ENCODE measurements around the gene TMEM53.

The TMEM53 gene

GRCh38 chr1:44662683-44663030 lies 11.6 kb downstream of the TMEM53 start:
- Histone ChIP-seq H3K9me3 (no peaks in the 10 kb centered on the region), H3K36me3 (peaks cover 0 to 9% (median 6%) of the 10 kb centered on the region in 3 donors), H3K27ac (no peak overlapping the region), H3K4me3 (no peak overlapping the region), H3K4me1 (peaks cover 0 to 7% (median 0%) of the 10 kb centered on the region in 4 donors), H3K27me3 (no peaks in the 10 kb centered on the region)
- intact Hi-C loops (cut with DNase I; ENCODE audit: low total_unique reads) = no loop called here
- no peak for DNase-seq
- TF ChIP-seq CTCF (IDR thresholded peaks at IDR 0.05) = no peak

GRCh38 chr1:44661781-44662682 lies 12.2 kb downstream of the TMEM53 start:
- DNase-seq = no peak
- H3K27ac ChIP-seq = no peak overlapping the region
- H3K36me3 ChIP-seq = peaks cover 0 to 9% (median 6%) of the 10 kb centered on the region in 3 donors
- TF ChIP-seq CTCF (IDR thresholded peaks at IDR 0.05) = no peak
- intact Hi-C loops (cut with DNase I; ENCODE audit: low total_unique reads) = no loop called here
- H3K4me1 ChIP-seq = peaks cover 0 to 7% (median 0%) of the 10 kb centered on the region in 4 donors
- H3K9me3 ChIP-seq = no peaks in the 10 kb centered on the region
- H3K27me3 ChIP-seq = no peaks in the 10 kb centered on the region
- no peak overlapping the region for H3K4me3 ChIP-seq

- intact Hi-C loops (cut with DNase I; ENCODE audit: low total_unique reads) = no loop called here
- no peak for TF ChIP-seq CTCF (IDR thresholded peaks at IDR 0.05)
- DNase-seq = no peak
These were observed 14.1 kb downstream of the TMEM53 start for GRCh38 chr1:44660176-44660575.

GRCh38 chr1:44659566-44659965 lies 14.7 kb downstream of the TMEM53 start:
- no peak for DNase-seq
- no peak overlapping the region for H3K4me3 ChIP-seq
- peaks cover 0 to 7% (median 0%) of the 10 kb centered on the region in 4 donors for H3K4me1 ChIP-seq
- intact Hi-C loops (cut with DNase I; ENCODE audit: low total_unique reads) = no loop called here
- H3K36me3 ChIP-seq = peaks cover 0 to 20% (median 6%) of the 10 kb centered on the region in 3 donors
- no peaks in the 10 kb centered on the region for H3K27me3 ChIP-seq
- no peak overlapping the region for H3K27ac ChIP-seq
- H3K9me3 ChIP-seq = no peaks in the 10 kb centered on the region
- no peak for TF ChIP-seq CTCF (IDR thresholded peaks at IDR 0.05)

More at GRCh38 chr1:44660176-44660575, 14.1 kb downstream of the TMEM53 start:
- Histone ChIP-seq H3K27me3 (no peaks in the 10 kb centered on the region), H3K4me3 (no peak overlapping the region), H3K4me1 (peaks cover 0 to 7% (median 0%) of the 10 kb centered on the region in 4 donors), H3K27ac (no peak overlapping the region), H3K9me3 (no peaks in the 10 kb centered on the region), H3K36me3 (peaks cover 0 to 14% (median 6%) of the 10 kb centered on the region in 3 donors)

- no peak overlapping the region for H3K4me3 ChIP-seq
- H3K27ac ChIP-seq = no peak overlapping the region
- H3K36me3 ChIP-seq = peaks cover 9 to 43% (median 16%) of the 10 kb centered on the region in 3 donors
- peaks cover 0 to 7% (median 0%) of the 10 kb centered on the region in 4 donors for H3K4me1 ChIP-seq
- peak; percentile 34 to 39 for TF ChIP-seq CTCF (IDR thresholded peaks at IDR 0.05)
- no peak for DNase-seq
- no peaks in the 10 kb centered on the region for H3K27me3 ChIP-seq
- H3K9me3 ChIP-seq = no peaks in the 10 kb centered on the region
- intact Hi-C loops (cut with DNase I; ENCODE audit: low total_unique reads) = no loop called here
These were observed 18.7 kb downstream of the TMEM53 start for GRCh38 chr1:44655609-44656008.

All from tibial artery (tissue), 4 donors.